Pancreas (tissue), 10 donors: ENCODE measurements around the gene TOB1. TPM values are rescaled to one million over a fixed set of nuclear protein-coding genes. Genes with fewer than 3 reads are reported as not detected.

Source experiments
- ATAC-seq, 4 donors: fragments of 200-7000 bp; cut with Tn5 transposase; one replicate each; pipeline versions ENCODE4 v1.8.0 to v1.9.1; 2020; ENCODE audit warnings: mild to moderate bottlenecking in 4 of 4, moderate library complexity in 4 of 4
- DNase-seq, 6 donors: peaks; one replicate each; pipeline ENCODE4 v3.0.0-alpha.2; 2020
- FAIRE-seq: peaks from 2 replicates; lab custom pipeline; 2012; peaks lifted over from hg19 to GRCh38; lab: Jason Lieb, UNC
- H3K27ac ChIP-seq, 4 donors: fragments of 200-600 bp; sonication (generic); 1 replicate in 3 of 4; 2 replicates in 1 of 4; pipeline versions ENCODE4 v1.5.0 to v1.8.0; 2020
- H3K27me3 ChIP-seq, 4 donors: fragments of 200-600 bp; one replicate each; pipeline ENCODE4 v1.8.0; 2021
- H3K36me3 ChIP-seq, 3 donors: fragments of 200-600 bp; sonication (generic) in 1 of 3; one replicate each; pipeline versions ENCODE4 v1.5.0 to v1.8.0; 2020 to 2021
- H3K4me1 ChIP-seq, 3 donors: fragments of 200-600 bp; one replicate each; pipeline ENCODE4 v1.8.0; 2021
- H3K4me3 ChIP-seq, 4 donors: fragments of 200-600 bp; sonication (generic) in 2 of 4; one replicate each; pipeline versions ENCODE4 v1.5.0 to v1.8.0; 2020 to 2021
- H3K9me3 ChIP-seq, 4 donors: fragments of 200-600 bp; one replicate each; pipeline ENCODE4 v1.8.0; 2021
- CTCF ChIP-seq, 4 donors: fragments of 200-600 bp; sonication (generic) in 3 of 4; IDR thresholded peaks; one replicate each; pipeline versions ENCODE4 v1.5.0 to v1.8.0; 2021; ENCODE audit warnings: antibody characterized with exemption in 4 of 4
- WGBS, 2 donors: extraction: QIAGEN DNeasy Blood & Tissue Kit; methylation state at CpG; one replicate each; pipeline ENCODE4 v1.1.7; 2013; 5-methylcytosine and 5-hydroxymethylcytosine counted together
- intact Hi-C, 3 donors: fragments of 100-400 bp; cut with DNase I; formaldehyde crosslinking; loops; one replicate each; pipeline versions ENCODE4 v1.11.1 to v1.14.2; 2022
- polyA plus RNA-seq, 2 donors: library from polyadenylated mRNA; stranded (reverse); fragments of 200-250 nt; gene quantifications; one replicate each; pipeline ENCODE4 v1.2.3, GENCODE V29; 2013
- total RNA-seq, 6 donors: library from RNA; stranded (reverse); fragmentation: NEBNext Ultra II Directional in 4 of 6; extraction: Animal tissue kit (Norgen Biotek cat#: 25700) in 4 of 6; gene quantifications; one replicate each; pipeline versions ENCODE4 v1.2.1 to v1.2.4, GENCODE V29; 2021 to 2023
- donor health status: healthy with polysubstance abuse.
- donor health status: DM: no; HTN: no; CAD: no; lungs with moderate emphysema.
- donor health status: DM: no; HTN: no; CAD: no.
- donor health status: control.
- donor health status: control.
- donor health status: Bipolar disorder and iron deficiency.
- donor health status: DM: yes; HTN: yes; CAD: no.
- donor health status: DM: no; HTN: no; CAD: no.
- donor health status: DM: no; HTN: no; CAD: no.
- donor health status: DM: yes; HTN: yes; CAD: no.

Gene TOB1
- total and polyA plus RNA-seq, 8 donors = 33.1 to 157 (median 78.3) TPM

GRCh38 chr17:50824429-50824828 lies 41.7 kb downstream of the TOB1 start:
- TF ChIP-seq CTCF (IDR thresholded peaks at IDR 0.05) = no peak
- Histone ChIP-seq H3K36me3 (no peaks in the 10 kb centered on the region), H3K27me3 (no peaks in the 10 kb centered on the region), H3K4me1 (no peaks in the 10 kb centered on the region), H3K27ac (no peak overlapping the region), H3K4me3 (no peak overlapping the region), H3K9me3 (no peaks in the 10 kb centered on the region)
- ATAC-seq (no peak), FAIRE-seq (no peak), DNase-seq (no peak)
- intact Hi-C loops = no loop called here
- WGBS, 2 donors = 90 to 93% methylated on average over 2 of the region's 2 CpGs

GRCh38 chr17:50822550-50822949 lies 43.6 kb downstream of the TOB1 start:
- FAIRE-seq = no peak
- no peak for TF ChIP-seq CTCF (IDR thresholded peaks at IDR 0.05)
- no peak for ATAC-seq
- intact Hi-C loops = no loop called here
- 90 to 91% methylated on average over 2 of the region's 2 CpGs for WGBS, 2 donors
- DNase-seq = no peak
- Histone ChIP-seq H3K9me3 (no peaks in the 10 kb centered on the region), H3K4me3 (no peak overlapping the region), H3K4me1 (no peaks in the 10 kb centered on the region), H3K27ac (no peak overlapping the region), H3K36me3 (no peaks in the 10 kb centered on the region), H3K27me3 (no peaks in the 10 kb centered on the region)

- intact Hi-C loops = no loop called here
- WGBS, 2 donors = 85 to 86% methylated on average over 10 of the region's 10 CpGs
- no peaks in the 10 kb centered on the region for H3K4me1 ChIP-seq
- FAIRE-seq (no peak), DNase-seq (no peak), ATAC-seq (no peak)
- TF ChIP-seq CTCF (IDR thresholded peaks at IDR 0.05) = no peak
- H3K27me3 ChIP-seq = no peaks in the 10 kb centered on the region
- no peak overlapping the region for H3K27ac ChIP-seq
- H3K4me3 ChIP-seq = no peak overlapping the region
- no peaks in the 10 kb centered on the region for H3K9me3 ChIP-seq
- H3K36me3 ChIP-seq = no peaks in the 10 kb centered on the region
Measured at GRCh38 chr17:50820651-50821050, 45.5 kb downstream of the TOB1 start.

GRCh38 chr17:50818921-50819657 lies 47.1 kb downstream of the TOB1 start:
- 68 to 72% methylated on average over 6 of the region's 6 CpGs for WGBS, 2 donors
- Histone ChIP-seq H3K27ac (no peak overlapping the region), H3K36me3 (no peaks in the 10 kb centered on the region), H3K4me1 (no peaks in the 10 kb centered on the region), H3K27me3 (no peaks in the 10 kb centered on the region), H3K9me3 (no peaks in the 10 kb centered on the region), H3K4me3 (no peak overlapping the region)
- intact Hi-C loops = no loop called here
- no peak for DNase-seq
- ATAC-seq = no peak
- FAIRE-seq = no peak
- TF ChIP-seq CTCF (IDR thresholded peaks at IDR 0.05) = no peak

GRCh38 chr17:50818261-50818660 lies 47.9 kb downstream of the TOB1 start:
- intact Hi-C loops = no loop called here
- ATAC-seq (no peak), DNase-seq (no peak), FAIRE-seq (no peak)
- Histone ChIP-seq H3K4me1 (no peaks in the 10 kb centered on the region), H3K27ac (no peak overlapping the region), H3K4me3 (no peak overlapping the region), H3K27me3 (no peaks in the 10 kb centered on the region), H3K9me3 (no peaks in the 10 kb centered on the region), H3K36me3 (no peaks in the 10 kb centered on the region)
- 93% methylated on average over 4 of the region's 4 CpGs for WGBS, 2 donors
- no peak for TF ChIP-seq CTCF (IDR thresholded peaks at IDR 0.05)
